C4-2B (cell line): ENCODE measurements around the gene CREBRF.

Source experiments
- H3K27ac ChIP-seq: fragments of 450-650 bp; 2 replicates; pipeline ENCODE4 v1.5.1; 2017
- ZFX ChIP-seq: fragments of 450-650 bp; IDR thresholded peaks from 2 replicates; pipeline ENCODE4 v1.6.1; 2017
- TF ChIP-seq, protein P1 (sequence below): fragments of 450-650 bp; conservative IDR thresholded peaks from 2 replicates; pipeline ENCODE4 v1.5.1; 2017; ENCODE audit warnings: mild to moderate bottlenecking

The CREBRF gene

DNA sequence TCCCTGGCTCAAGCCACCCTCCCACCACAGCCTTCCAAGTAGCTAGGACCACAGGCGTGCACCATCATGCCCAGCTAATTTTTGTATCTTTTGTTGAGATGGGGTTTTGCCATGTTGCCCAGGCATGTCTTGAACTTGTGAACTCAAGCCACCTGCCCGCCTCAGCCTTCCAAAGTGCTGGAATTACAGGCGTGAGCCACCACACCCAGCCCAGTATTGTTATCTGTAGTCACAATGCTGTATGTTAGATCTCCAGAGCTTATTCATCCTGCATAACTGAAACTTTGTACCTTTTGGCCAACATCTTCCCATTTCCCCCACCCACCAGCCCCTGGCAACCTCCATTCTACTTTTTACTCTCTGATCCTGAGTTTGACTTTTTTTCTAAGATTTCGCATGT, 37.5 kb downstream of the CREBRF start:
- peak overlapping the region; percentile 85 for H3K27ac ChIP-seq
- TF ChIP-seq, protein P1, sequence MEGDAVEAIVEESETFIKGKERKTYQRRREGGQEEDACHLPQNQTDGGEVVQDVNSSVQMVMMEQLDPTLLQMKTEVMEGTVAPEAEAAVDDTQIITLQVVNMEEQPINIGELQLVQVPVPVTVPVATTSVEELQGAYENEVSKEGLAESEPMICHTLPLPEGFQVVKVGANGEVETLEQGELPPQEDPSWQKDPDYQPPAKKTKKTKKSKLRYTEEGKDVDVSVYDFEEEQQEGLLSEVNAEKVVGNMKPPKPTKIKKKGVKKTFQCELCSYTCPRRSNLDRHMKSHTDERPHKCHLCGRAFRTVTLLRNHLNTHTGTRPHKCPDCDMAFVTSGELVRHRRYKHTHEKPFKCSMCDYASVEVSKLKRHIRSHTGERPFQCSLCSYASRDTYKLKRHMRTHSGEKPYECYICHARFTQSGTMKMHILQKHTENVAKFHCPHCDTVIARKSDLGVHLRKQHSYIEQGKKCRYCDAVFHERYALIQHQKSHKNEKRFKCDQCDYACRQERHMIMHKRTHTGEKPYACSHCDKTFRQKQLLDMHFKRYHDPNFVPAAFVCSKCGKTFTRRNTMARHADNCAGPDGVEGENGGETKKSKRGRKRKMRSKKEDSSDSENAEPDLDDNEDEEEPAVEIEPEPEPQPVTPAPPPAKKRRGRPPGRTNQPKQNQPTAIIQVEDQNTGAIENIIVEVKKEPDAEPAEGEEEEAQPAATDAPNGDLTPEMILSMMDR: no peak
- TF ChIP-seq ZFX: no peak

DNA sequence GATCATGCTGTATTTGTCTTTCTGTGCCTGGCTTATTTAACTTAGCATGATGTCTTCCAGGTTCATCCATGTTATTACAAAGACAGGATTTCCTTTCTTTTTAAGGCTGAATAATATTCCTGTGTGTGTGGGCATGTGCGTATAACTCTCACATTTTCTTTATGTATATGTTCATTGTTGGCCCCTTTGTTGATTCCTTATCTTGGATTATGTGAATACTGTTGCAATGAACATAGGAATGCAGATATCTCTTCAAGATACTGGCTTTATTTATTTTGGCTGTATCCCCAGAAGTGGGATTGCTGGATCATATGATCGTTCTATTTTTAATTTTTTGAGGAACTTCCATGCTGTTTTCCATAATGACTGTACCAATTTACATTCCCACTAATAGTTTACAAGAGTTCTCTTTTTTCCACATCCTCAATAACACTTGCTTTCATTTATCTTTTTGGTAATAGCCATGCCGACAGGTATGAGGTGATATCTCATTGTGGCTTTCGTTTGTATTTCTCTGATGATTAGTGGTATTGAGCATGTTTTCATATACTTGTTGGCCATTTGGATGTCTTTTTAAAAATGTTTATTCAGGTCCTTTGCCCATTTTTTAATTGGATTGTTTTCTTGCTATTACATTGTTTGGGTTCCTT, 38.0 kb downstream of the CREBRF start:
- peak overlapping the region; percentile 85 for H3K27ac ChIP-seq
- TF ChIP-seq, protein P1: no peak
- no peak for TF ChIP-seq ZFX

DNA sequence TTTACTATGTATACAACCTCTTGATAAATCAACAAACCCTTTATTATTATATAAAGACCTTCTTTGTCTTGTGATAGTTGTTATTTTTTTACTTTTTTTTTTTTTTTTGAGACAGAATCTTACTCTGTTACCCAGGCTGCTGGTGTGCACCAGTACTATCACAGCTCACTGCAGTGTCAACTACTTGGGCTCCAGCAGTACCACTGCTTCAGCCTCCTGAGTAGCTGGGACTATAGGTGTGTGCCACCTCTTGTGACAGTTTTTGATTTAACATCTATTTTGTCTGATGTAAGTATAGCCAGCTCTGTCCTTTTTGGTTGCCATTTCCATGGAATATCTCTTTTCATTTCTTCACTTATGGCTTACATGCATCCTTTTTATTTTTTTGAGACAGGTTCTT, 42.6 kb downstream of the CREBRF start:
- TF ChIP-seq, protein P1: no peak
- TF ChIP-seq ZFX: no peak
- no peak overlapping the region for H3K27ac ChIP-seq

DNA sequence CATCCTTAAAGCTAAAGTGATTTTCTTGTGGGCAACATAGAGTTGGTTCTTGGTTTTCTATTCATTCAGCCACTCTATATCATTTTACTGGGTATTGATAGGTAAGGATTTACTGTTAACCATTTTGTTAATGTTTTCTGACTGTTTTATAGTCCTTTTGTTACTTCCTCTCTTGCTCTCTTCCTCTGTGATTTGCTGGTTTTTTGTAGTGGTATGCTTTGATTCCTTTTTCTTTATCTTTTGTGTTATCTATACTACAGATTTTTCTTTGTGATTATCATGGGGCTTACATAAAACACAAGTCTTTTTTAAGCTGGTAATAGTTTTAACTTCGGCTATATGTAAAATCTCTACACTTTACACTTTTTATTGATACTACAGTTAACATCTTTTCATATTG, 43.3 kb downstream of the CREBRF start:
- TF ChIP-seq, protein P1: no peak
- no peak for TF ChIP-seq ZFX
- H3K27ac ChIP-seq: no peak overlapping the region

DNA sequence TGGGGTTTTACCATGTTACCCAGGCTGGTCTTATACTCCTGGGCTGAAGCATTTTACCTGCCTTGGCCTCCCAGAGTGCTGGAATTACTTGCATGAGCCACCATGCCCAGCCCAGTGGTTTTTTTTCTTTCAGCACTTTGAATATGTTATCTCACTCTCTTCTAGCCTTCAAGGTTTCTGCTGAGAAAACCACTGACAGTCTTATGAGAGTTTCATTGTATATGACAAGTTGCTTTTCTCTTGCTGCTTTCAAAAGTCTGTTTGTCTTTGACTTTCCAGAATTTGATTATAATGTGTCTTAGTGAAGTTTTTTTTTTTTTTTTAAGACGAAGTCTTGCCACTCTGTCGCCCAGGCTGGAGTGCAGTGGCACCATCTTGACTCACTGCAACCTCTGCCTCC, 45.1 kb downstream of the CREBRF start:
- no peak for TF ChIP-seq ZFX
- TF ChIP-seq, protein P1: no peak
- no peak overlapping the region for H3K27ac ChIP-seq

DNA sequence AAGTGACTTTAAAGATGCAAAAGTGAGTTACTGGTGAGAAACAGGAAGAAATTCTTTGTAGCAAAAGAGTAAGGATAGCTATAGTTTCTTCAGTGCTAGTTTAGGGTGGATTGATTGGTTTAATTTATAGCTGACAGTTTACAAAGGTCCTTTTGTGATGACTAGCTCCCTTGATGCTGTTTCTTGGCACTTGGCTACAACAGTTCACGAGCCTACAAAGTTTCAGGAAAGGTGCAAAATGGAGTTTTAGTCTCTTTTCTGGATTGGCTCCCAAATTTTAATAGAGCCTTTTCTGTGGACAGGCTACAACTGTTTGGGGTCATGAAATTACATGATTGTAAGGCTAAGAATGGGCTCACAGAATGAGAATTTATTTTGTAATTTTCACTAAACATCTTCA, 47.3 kb downstream of the CREBRF start:
- H3K27ac ChIP-seq: no peak overlapping the region

DNA sequence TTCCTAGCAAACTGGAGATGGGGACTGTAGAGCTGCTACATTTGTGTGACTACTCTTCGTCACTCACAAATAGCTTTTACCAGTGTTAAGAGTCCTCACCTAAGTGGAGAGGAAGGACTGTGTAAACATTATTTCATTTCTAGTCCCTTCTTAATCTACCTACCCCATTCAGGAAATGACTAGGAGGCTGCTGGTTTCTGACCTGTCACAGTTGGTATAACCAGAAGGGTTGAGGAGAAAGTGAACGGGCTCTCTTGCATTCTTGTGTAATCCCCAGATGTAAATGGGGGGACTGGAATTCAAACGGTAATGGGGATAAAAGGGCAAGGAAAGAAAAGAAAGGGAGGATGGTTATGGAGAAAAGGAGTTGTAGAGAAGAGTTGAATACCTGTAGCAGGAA, 52.8 kb downstream of the CREBRF start:
- TF ChIP-seq, protein P1: no peak
- no peak for TF ChIP-seq ZFX

More for the DNA sequence above, 47.3 kb downstream of the CREBRF start:
- no peak for TF ChIP-seq ZFX
- TF ChIP-seq, protein P1: no peak

More for the DNA sequence above, 52.8 kb downstream of the CREBRF start:
- H3K27ac ChIP-seq: no peak overlapping the region
